ENCODE measurements around the gene PTTG2. TPM values are rescaled to one million over a fixed set of nuclear protein-coding genes. Genes with fewer than 3 reads are reported as not detected.
A peak's percentile ranks its signal among the peaks of the same experiment; 100 is the strongest.

PTTG2 gene
- total RNA-seq, 4 donors from 2014 or later = 0.90 to 4.1 TPM; not detected in 2

GRCh38 chr4:37978248-37978924 is 18.2 kb downstream of the PTTG2 start:
- intact Hi-C loops (cut with DNase I; ENCODE audit: low total_unique reads) = loop anchor here (10.0 kb wide), 2 partner anchors 56 to 84 kb away; partner anchors contain the start of gene TBC1D1

GRCh38 chr4:37980246-37980645 is 20.0 kb downstream of the PTTG2 start:
- intact Hi-C loops (cut with DNase I; ENCODE audit: low total_unique reads) = no loop called here
- H3K4me1 ChIP-seq = no peaks in the 10 kb centered on the region
- no peak overlapping the region for H3K4me3 ChIP-seq
- H3K9me3 ChIP-seq = no peaks in the 10 kb centered on the region
- DNase-seq = no peak
- peak overlapping the region; percentile 48 to 99 for H3K27ac ChIP-seq
- no peaks in the 10 kb centered on the region for H3K36me3 ChIP-seq
- no peaks in the 10 kb centered on the region for H3K27me3 ChIP-seq
- no peak for TF ChIP-seq CTCF (IDR thresholded peaks at IDR 0.05)
- no peak for TF ChIP-seq POLR2A (IDR thresholded peaks at IDR 0.05)

More at GRCh38 chr4:37978248-37978924, 18.2 kb downstream of the PTTG2 start:
- H3K36me3 ChIP-seq = no peaks in the 10 kb centered on the region
- peak overlapping the region; percentile 95 to 99 for H3K27ac ChIP-seq
- H3K27me3 ChIP-seq = no peaks in the 10 kb centered on the region
- peak overlapping the region; percentile 39 to 73 for H3K4me3 ChIP-seq
- TF ChIP-seq CTCF (IDR thresholded peaks at IDR 0.05) (no peak), POLR2A (IDR thresholded peaks at IDR 0.05) (no peak)
- peak in 1 of 2 donors; percentile 52 for DNase-seq
- no peaks in the 10 kb centered on the region for H3K9me3 ChIP-seq
- H3K4me1 ChIP-seq = no peaks in the 10 kb centered on the region

GRCh38 chr4:37981425-37981824 is 21.2 kb downstream of the PTTG2 start:
- no peak for DNase-seq
- Histone ChIP-seq H3K4me3 (peak overlapping the region; percentile 6 to 8), H3K27me3 (no peaks in the 10 kb centered on the region), H3K4me1 (no peaks in the 10 kb centered on the region), H3K9me3 (no peaks in the 10 kb centered on the region), H3K36me3 (no peaks in the 10 kb centered on the region), H3K27ac (peak overlapping the region; percentile 75 to 99)
- no peak for TF ChIP-seq CTCF (IDR thresholded peaks at IDR 0.05)
- no peak for TF ChIP-seq POLR2A (IDR thresholded peaks at IDR 0.05)
- intact Hi-C loops (cut with DNase I; ENCODE audit: low total_unique reads) = no loop called here

- Histone ChIP-seq H3K27me3 (no peaks in the 10 kb centered on the region), H3K4me3 (peak overlapping the region; percentile 6 to 8), H3K4me1 (no peaks in the 10 kb centered on the region), H3K9me3 (no peaks in the 10 kb centered on the region), H3K27ac (peak overlapping the region; percentile 75 to 99), H3K36me3 (no peaks in the 10 kb centered on the region)
- TF ChIP-seq CTCF (IDR thresholded peaks at IDR 0.05) (no peak), POLR2A (IDR thresholded peaks at IDR 0.05) (no peak)
- no peak for DNase-seq
- intact Hi-C loops (cut with DNase I; ENCODE audit: low total_unique reads) = no loop called here
Observed at GRCh38 chr4:37981844-37982720, 21.9 kb downstream of the PTTG2 start.

GRCh38 chr4:37982736-37983135 is 22.5 kb downstream of the PTTG2 start:
- intact Hi-C loops (cut with DNase I; ENCODE audit: low total_unique reads) = no loop called here
- no peaks in the 10 kb centered on the region for H3K4me1 ChIP-seq
- H3K27me3 ChIP-seq = no peaks in the 10 kb centered on the region
- no peaks in the 10 kb centered on the region for H3K9me3 ChIP-seq
- H3K36me3 ChIP-seq = no peaks in the 10 kb centered on the region
- TF ChIP-seq CTCF (IDR thresholded peaks at IDR 0.05) = no peak
- peak overlapping the region; percentile 75 to 99 for H3K27ac ChIP-seq
- no peak overlapping the region for H3K4me3 ChIP-seq
- DNase-seq = no peak

All from uterus (tissue), 4 donors.